Glomerular visceral epithelial cell (primary cell): ENCODE results near the gene ZMPSTE24.
A peak's percentile ranks its signal among the peaks of the same experiment; 100 is the strongest.

Experiments used
- DNase-seq: peaks from one replicate; pipeline ENCODE4 v3.0.0-alpha.2; 2016; ENCODE audit errors: extremely low spot score

Gene ZMPSTE24

DNA sequence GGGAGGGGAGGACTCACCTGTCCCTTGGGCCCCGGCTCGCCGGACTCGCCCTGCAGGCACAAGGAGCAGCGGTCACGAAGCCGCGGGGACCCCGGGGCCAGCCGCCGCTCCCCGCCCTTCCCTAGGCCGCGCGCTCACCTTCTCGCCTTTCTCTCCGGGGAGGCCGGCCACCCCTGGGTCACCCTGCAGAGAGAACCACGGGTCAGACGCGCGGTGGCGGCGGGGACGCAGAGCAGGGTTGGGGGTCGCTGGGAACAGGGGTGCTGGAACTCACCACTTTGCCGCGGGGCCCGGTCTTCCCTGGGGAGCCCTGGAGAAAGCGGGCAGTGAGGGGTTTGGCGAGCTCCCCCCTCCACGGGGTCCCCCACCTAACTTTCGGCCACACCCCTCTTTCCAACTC, 45.8 kb downstream of the ZMPSTE24 start:
- no peak for DNase-seq

DNA sequence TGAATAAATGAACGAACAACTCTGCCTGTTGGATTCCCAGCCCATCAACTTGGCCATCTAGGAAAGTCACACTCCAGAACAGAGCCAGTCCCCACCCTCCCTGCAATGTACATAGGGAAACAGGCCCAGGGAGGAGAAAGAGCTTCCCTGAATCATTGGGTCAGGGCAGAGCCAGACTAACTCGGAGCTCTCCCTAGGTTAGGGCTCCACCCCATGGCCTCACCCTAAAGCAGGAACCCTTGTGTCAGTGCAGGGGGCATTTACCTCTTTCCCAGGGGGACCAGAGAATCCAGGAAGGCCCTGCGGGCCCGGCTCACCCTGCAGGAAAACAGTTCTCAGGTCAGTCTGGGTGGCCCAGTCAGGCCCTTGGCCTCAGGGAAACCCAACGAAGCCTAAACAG, 47.4 kb downstream of the ZMPSTE24 start:
- DNase-seq, result no peak

DNA sequence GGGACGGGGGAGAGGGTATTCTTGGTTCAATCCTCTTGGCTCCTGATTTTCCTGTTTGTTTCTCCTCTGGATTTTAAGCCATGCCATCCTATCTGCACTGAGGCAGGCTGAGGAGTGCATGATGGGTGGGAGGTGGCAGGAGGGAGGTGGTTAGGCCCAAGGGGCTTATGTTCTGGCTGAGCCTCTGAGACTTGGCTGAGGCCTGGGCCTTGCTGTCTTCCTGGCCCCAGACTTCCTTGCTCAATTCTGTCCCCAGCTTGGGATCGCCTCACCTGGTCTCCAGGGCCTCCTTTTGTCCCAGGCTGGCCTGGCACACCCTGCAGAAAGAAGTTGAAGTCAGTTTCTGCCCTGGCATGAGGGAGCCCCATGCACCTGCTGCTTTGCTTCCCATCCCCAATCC, 47.8 kb downstream of the ZMPSTE24 start:
- no peak for DNase-seq

DNA sequence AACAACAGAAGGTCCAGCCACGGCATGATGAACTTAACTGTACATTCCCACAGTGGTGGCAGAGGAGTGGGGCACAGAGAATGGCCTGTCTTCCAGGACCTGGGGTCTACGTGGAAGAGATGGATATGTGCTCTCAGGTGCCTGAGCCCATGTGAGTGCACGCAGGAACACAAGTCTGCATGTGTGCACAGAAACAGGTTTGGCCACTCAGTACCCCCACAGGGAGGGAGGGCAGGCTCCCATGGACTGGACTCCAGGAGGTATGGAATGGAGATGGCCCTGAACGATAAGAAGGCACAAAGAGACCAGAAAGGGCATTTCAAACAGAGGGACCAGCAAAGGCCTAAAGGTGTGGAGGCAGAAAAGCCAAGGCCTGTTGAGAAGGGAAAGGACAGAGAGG, 48.3 kb downstream of the ZMPSTE24 start:
- no peak for DNase-seq

DNA sequence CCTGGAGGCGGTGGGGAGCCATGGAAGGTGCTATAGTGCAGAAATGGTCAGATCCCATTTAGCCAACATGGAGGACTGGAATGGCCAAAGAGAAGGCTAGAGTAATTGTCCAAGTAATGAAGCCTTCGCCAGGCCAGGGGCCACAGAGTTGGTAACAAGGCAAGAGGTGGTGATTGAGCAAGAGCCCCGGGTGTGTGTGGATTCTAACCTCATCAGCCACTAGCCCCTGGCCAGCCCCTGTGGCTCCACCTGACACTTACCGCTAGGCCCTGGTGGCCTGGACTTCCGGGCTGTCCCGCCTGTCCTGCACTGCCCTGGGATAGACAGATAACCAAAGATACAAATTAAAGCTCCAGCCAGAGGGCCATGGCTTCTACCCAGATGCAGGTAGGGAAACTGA, 49.1 kb downstream of the ZMPSTE24 start:
- DNase-seq, result no peak

DNA sequence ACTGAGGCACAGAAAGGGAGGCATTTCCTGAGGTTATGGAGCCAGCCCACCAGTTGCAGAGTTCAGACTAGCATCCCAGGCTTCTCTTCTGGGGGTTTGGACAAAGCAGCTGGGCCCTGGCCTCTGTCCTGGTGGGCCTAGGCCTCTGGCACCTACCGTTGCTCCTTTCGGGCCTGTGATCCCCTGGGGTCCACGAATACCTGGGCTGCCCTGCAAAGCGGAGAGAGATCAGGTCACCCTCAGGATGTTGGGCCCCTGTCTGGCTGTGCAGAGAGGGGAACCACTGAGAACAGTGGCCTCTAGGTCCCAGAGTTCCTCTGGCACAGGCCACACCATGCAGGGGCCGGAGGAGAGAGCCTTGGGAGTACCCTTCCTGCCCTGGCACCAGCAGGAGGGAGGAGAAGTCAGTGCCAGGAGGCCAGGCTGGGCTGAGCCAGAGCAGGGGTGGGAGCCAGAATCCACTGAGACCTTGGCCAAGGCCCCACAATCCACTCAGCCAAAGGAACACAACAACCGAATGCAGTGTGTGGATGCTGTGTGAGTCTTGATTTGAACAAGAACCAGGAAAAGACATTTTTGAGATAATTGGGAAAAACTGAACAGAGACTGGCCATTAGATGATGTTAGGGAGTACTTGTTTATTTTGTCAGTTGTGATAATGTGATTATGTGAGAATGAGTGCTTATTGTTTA, 50.1 kb downstream of the ZMPSTE24 start:
- no peak for DNase-seq

DNA sequence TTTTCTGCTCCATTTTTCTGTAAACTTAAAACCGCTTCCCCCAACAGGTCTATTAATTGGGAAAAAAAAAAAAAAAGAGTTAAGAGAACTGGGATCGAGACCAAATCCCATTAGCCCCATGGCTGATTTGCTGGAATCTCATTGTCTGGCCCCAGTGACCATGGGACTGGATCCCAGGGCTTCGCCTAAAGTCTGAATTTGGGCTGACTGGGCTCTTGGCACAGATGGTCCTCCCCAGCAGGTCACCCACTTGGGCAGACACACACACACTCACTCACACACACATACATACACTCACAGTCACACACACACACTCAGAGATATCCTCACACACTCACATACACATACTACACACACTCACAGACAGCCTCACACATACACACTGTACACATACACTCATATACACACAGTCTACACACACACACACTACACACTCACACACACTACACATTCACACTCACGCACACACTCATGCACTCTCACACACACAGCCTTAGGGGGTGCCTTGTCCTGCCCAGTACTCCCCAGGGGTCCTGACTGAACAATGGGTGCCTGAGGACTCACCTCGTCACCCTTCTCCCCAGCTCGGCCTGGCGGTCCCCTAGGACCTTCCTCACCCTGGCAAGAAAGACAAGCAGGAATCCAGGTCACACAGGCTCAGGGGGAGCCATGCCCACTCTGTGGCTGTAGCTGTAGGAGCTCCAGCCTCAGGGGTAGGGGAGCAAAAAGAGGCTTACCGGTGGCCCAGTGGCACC, 51.5 kb downstream of the ZMPSTE24 start:
- peak; percentile 56 for DNase-seq

DNA sequence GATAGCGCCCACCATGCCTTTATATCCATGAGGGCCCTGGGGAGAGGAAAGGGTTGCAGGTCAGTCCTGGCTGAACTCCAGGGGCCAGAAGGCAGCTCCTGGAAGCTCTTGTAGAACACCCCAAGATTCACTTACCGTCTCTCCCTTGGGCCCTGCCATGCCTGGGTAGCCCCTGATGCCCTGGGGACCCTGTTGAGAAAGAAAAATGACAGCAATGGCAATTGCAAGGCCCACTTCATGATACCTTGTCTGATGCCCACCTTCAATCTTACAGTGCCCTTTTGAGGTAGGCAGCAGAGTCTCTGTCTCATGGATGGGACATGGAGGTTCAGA, 52.1 kb downstream of the ZMPSTE24 start:
- no peak for DNase-seq

DNA sequence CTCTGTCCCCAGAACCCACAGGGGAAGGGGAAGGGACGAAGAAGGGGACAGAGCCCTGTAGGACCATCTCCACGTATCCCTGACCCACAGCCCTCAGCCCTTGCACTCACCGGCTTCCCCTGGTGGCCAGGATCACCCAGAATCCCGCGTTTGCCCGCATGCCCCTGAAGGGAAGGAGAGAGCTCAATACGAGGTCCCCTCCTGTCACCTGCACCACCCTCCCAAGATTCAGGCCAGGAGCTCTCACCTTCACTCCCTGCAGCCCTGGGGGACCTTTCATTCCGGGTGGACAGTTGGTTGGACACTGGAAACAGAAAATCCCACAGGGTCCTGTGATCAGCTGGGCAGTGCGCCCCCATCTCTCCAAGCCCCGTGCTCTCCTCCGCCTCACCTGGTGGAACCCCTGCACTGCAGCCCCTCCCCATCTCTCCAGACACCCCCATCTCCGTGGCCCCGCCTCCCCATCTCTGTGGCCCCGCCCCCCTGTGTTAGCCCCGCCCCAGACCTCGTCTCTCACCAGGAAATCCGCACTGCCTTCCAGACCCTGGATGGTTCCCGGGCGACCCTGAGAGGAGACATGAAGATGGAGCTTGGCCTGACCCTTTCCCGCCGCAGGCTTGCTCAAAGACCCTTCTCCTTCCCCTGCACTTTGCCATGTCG, 53.1 kb downstream of the ZMPSTE24 start:
- DNase-seq, result no peak

DNA sequence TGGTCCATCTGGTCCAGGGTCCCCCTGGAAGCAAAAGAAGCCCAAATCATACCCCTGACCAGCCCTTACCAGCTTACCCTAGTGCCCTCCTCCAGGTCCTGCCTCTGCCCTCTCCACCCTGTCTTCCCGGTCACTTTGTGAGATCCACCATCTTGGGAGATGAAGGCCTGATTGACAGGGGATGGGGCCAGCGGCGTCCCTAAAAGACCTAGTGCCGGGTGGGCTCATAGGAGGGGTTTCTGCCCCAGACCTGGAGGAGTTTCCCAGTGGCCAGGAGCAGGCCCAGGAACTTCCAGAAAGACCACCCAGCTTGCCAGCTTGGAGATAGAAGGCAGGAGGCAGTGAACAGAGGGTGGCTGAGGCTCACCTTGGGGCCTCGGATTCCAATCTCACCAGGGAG, 53.7 kb downstream of the ZMPSTE24 start:
- no peak for DNase-seq

DNA sequence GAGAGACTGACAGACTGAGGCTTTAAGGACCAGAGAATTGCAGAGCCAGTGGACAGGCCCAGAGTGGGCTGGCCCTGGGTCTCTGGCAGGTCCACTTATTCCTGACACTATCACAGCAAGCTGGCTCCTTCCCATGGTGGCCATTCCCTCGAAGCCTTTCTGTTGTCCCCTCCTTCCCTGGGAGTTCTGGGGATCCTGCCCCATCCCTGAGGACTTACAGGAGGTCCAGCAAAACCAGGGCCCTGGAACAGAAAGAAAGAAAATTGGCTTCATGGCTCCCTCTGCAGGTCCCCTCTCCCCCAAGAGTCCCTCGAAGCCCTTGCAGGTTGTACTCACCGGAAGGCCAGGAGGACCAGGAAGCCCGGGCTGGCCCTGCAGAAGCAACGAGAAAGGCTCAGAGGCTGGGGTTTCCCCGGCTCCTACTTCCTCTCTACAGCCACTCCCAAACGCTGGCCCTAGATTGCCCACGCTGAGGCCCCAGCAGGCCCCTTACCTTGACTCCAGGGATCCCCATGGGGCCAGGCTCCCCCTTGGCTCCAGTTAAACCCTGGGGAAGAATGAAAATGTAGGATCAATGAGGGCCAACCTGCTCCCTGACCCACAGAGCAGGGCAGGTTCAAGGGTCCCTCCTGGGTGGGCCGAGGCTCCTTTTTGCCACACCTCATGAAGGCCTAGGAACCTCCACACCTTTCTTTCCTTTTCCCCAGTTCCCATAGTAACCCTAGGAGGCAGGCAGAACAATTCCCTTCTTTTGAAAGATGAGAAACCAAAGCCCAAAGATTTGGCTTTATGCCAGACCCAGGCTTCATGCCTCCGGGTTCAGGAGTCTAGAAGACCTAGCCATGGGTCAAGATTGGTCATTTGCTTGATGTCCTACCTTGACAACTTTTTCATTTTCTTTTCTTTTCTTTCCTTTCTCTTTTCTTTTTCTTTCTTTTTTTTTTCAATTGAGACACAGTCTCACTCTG, 54.5 kb downstream of the ZMPSTE24 start:
- DNase-seq, result peak; percentile 34

DNA sequence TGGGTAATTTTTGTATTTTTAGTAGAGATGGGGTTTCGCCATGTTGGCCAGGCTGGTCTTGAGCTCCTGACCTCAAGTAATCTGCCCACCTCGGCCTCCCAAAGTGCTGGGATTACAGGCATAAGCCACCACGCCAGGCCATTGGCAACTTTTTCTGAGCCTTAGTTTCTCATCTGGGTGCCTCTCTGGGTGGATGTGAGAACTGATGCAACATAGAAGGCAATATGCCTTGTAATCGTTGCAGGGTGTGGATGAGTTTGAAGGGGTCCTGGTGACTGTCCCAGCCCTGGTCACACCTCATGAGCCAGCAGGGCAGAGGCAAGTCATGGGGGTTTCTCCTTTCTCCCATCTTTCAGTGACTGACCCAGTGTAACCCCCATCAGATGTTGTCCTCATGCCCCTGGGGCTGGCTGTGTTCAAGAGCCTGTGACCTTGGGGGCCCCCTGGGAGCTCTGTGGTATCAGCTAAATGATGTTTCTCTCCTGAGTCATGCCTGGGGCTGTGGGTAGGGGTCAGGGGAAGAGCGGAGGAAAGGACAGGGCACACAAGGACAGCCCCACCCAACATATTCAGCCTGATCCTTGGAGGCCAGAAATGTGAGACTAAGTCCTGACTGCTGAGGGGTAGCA, 55.4 kb downstream of the ZMPSTE24 start:
- peak; percentile 73 for DNase-seq

DNA sequence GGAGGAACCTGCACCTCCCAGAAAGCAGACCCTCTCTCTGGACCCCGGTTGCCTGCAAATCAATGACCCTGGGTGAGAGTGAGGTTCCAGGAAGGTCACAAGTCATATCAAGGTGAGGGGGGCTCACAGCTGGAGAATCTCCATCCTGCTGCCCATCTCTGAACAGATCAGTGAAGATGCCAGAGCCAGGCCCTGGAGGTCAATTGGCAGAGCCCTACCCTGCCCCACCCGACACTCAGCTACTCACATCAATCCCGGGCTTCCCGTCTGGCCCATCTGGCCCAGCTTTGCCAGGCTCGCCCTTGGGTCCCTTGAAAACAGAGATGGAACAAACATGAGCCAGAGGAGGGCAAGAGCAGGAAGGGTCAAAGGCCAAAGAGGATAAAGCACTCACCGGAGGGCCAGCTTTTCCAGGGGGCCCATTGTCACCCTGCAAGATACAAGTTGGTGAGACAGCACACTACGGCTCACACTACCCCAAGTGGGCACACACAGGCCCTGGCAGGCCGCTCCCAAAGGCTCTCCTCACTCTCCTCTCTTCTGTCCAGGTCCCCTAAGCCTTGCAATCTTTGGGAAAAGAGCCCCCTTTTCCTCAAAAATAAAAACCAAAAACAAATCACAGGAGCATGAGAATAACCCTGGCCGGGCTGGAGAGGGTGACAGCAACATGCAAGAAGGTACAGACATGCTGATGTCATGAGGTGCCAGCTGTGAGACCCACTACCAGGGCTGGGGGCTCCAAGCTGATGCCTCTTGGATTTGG, 56.1 kb downstream of the ZMPSTE24 start:
- DNase-seq, result no peak

DNA sequence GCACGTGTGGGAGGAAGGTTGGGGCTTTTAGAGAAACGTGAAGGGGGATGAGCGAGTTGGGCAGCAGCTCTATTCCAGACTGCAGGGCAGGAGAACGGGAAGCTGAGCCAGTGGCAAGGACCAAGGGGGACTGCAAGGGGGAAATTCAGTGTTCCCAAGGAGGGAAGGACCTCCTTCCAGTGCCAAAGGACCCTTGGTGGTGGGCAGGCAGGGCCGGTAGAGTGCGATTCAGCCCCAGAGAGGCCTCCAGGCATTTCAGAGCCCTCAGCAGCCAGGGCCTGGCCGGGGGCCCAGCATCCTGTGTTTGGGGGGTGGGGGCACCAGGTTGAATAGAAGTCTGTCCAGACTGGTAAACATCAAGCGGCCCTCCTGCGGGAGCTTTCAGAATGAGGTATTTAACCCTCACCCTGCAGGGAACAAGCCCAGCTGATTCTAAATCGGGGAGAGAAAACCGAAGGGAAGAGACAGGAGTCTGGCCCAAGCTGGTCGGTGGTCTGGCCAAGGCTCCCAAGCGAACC, 56.7 kb downstream of the ZMPSTE24 start:
- no peak for DNase-seq

DNA sequence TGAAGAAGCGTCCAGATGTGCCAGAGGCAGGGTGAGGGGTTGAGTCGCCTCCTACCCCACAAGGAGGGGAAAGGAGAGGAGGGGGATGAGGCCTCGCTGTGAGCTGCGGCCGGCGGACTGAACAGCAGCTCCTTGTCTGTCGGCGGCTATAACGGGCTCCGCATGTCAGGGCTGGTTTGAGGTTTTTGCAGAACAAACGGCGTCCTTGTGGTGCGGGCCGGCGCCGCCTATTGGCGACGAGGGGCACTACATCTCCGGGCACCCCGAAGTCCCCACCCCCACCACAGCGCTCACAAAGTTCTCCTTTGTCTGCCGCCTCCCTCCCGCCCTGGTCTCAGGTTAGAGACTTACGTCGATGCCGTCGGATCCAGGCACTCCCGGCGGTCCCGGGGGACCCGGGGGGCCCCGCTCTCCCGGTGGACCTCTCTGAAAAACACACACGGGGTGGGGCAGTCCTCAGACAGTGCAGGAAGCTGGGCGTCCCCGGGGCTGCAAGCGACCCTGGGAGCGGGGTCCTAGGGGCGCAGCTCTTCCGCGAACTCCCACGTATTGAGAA, 57.3 kb downstream of the ZMPSTE24 start:
- peak; percentile 34 for DNase-seq

DNA sequence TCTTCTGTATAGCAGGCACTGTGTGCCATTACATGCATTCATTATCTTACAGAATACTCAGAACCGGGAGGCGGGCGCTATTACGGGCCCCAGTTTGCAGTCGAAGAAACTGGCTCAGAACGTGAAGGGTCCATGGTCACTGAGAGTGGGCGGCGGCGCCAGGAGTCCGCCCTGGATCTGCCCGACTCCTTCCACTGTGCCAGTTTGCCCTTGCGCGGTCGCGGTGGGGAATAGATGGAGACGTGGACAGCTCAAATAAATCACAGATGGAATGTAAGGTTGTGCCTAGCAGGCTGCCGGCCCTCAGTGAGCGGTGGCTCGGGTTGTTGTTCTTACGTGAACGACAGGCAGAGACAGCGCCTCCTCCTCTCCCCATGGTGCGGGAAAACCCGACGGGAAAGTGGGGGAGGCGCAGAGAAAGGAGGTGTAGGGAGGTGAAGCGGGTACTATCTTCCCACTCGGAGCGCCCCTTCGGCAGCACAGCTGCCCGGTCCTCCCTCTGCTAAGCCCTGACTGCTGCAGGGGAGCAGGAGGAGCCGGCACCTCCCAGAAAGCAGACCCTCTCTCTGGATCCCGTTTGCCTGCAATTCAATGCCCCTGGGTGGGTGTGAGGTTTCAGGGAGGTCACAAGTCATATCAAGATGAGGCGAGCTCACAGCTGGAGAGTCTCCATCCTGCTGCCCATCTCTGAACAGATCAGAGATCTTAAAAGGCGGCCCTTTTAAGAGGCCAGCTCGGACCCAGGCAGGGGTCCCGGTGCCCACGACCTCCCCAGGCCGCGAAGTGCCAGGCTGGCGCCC, 58.0 kb downstream of the ZMPSTE24 start:
- no peak for DNase-seq

DNA sequence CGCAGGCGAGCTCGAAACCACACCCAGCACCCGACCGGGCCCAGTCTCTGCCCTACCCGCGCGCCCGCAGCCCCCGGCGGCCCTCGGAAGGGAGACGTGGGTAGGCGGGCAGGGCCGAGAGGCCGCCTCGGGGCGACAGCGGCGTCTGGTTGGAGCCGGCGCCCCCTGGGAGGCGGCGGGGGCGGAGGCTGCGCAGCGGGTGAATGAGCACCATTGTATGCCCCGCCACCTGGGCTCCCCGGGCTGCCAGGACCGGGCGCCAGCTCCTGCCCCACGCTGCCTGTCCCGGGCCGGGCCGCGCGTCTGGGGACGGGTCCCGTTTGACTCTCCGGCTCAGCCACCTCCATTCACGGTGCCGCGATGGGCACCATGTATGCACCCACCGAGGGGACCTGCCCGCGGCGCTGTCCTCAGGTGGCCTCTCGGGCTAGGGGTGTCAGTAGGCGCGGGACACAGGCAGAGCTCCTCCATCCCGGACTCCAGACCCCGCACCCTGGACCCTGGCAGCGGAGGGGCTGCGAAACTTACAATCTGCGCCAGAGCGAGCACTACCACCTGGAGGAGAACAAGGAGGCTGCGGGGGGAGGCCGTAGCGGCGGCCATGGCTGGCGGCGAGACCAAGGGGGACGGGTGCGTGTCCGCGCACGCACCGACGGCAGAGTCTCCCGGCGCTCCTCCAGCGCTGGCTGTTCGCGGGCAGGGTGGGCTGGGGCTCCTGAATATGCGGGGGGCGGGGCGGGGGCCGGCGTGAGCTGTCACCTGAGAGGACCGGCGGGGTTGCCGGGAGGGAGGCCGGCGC, 58.8 kb downstream of the ZMPSTE24 start, which contains the start of gene COL9A2:
Gene COL9A2, minus strand, starts transcription at position 692 of the 799 bp plus-strand sequence. Its CDS starts 89 bp downstream, at position 603.
- peak; percentile 27 for DNase-seq

DNA sequence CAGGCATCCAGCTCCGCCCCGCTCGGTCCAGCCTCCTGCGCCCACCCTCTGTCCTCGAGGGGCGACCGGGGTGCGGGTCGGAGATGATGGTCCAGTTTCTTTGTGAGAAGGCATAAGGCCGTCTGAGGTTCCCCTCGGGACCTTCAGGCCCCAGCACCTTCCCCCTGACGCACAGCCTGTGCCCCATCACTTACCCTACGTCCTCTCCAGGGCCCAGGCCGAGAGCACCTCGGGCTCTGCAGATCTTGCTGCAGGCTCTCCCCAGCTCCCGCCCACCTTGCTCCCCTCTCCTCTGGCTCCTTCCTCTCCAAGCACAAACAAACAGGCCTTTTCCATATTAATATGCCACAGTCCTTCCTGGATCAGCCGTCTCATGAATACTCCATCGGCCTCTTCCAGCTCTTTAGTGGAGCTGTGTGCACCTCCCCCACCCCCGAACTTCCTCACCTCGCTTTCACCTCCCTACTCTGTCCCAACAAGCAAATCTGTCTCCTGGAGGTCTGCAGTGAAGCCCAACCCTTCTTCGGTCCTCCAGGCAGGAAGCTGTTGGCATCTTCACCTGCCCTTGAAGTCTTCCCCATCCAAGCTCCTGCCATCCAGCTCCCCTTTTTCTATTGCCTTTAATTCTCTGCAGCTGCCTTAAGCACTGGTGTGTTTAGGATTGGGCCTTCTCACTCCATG, 59.5 kb downstream of the ZMPSTE24 start:
- DNase-seq, result no peak
